Left cardiac atrium (tissue), 4 donors: ENCODE data around the gene URAD. TPM values are rescaled to one million over a fixed set of nuclear protein-coding genes. Genes with fewer than 3 reads are reported as not detected.
"Not testable (repeated sequence)": the region's sequence is repeated elsewhere in the genome, so short reads cannot be mapped to it uniquely, and the experiment has no call there.

ENCODE experiments used
- ATAC-seq, 2 donors: fragments of 200-7000 bp; cut with Tn5 transposase; one replicate each; pipeline ENCODE4 v1.9.1; 2020; ENCODE audit warnings: mild to moderate bottlenecking in 2 of 2, moderate library complexity in 2 of 2
- DNase-seq: peaks from one replicate; pipeline ENCODE4 v3.0.0-alpha.2; 2020
- intact Hi-C, 2 donors: fragments of 100-400 bp; cut with DNase I; formaldehyde crosslinking; loops; one replicate each; pipeline versions ENCODE4 v1.14.1 to v1.15.1; 2022 to 2023
- total RNA-seq, 2 donors: library from RNA; stranded (reverse); fragmentation: NEBNext Ultra II Directional; extraction: Animal tissue kit (Norgen Biotek cat#: 25700); gene quantifications; one replicate each; pipeline ENCODE4 v1.2.1, GENCODE V29; 2021
- donor health status: DM: no; HTN: yes; CAD: no.
- donor health status: DM: no; HTN: yes; CAD: no; lungs with severe emphysema.
- donor health status: DM: yes; HTN: yes; CAD: no.
- donor health status: Dilated cardiomyopathy.

Gene URAD
- total RNA-seq, 2 donors from 2014 or later: not detected

DNA sequence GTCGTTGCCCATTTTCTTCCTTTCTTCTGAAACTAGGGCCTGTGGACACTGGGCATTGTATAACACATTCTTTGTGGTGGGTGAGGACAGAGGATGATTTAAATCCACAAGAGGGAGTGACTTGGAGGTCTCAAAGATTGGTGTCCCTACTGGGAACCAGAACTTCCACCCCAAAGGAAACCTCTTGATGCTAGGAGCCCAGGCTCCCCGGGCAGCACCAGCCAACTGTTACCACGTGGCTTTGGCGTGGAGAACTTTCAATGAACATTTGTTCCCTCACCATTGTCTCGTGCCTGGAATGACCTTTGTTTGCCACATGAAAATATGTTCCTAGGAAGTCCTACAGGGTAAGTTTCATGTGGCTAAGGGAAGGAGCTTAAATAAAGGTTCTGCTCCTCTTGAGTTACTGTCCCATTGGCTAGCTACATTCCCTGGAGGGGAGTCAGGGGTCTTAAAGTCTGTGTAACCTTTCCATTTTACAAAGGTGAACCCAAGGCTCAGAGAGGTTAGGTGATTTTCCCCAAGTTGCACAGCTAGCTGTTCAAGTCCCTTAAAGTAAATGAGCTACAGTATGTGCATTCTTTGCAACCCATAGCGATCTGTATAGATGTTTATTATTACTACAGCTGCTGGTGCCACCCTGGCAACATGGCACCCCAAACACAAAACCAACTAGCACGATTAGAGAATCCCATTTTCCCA lies 14.4 kb downstream of the URAD start:
- intact Hi-C loops: no loop called here
- no peak for ATAC-seq
- no peak for DNase-seq

DNA sequence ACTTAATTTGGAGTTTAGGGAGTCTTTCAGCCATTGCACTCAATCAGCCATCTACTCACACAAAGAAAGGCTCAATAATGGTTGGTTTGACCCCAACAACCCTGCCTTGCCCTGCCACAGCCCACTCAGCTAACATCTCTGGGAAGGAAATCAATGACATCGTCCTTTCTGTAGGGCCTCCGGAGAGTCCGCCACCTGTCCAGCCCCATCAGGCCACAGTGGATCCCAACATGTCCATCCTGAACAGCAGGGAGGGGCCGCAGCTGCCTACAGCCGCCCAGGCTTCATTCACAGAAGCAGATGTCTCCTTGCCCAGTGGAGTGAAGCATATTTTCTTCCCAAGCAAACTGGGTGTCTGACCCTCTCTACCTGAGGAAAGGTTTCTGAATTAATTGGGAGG lies 15.2 kb downstream of the URAD start:
- DNase-seq (no peak), ATAC-seq (no peak)
- intact Hi-C loops: no loop called here

DNA sequence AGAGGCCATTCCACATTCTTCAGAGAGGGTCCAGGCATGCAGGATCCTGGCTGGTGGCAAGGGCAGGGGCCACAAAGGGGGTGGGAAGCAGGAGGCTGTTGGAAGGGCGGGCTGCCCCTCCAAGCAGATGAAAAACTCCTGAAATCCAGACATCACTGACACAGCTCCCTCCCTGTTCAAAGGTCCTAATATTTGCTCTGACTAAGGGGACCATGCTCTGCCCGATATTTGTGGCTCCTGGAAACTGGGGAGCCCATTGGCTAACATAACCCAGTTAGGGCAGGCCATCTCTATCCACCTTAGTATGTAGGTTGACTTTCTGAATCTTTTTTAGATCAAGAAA lies 16.0 kb downstream of the URAD start:
- no peak for ATAC-seq
- intact Hi-C loops: no loop called here
- DNase-seq: no peak

DNA sequence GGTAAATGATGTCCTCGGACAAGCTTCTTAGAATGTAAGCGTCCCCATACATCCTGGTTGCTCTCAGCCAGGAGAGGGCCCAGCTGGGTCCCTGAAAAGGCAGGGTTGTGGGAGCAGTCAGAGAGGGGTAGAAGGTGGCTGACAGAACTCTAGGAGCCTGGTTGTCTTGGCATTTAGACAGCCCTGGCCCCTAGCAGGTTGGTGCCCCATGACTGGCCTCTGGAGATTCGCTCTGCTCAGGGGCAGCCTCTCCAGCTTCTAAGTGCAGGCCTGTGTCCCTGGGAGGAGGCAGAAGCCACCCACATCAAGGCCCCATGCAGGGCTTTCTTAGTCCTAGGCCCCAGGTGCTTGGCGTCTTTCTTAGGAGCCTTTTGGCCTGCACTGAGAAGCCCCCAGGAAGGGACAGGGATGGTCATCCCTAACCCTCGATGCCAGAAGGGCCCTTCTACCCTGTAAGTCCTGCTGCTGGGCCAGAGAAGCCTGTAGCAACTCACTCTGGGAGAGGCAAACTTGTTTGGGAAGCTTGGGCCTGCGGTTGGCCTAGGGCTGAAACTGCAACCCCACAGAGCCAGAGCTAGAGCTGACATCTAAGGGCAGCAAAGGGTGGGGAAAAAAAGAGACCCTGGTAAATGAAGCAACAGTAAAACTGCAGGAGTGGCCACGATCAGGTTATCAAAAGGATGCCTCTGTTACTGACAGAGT lies 16.6 kb downstream of the URAD start:
- DNase-seq (no peak), ATAC-seq (no peak)
- intact Hi-C loops: no loop called here

DNA sequence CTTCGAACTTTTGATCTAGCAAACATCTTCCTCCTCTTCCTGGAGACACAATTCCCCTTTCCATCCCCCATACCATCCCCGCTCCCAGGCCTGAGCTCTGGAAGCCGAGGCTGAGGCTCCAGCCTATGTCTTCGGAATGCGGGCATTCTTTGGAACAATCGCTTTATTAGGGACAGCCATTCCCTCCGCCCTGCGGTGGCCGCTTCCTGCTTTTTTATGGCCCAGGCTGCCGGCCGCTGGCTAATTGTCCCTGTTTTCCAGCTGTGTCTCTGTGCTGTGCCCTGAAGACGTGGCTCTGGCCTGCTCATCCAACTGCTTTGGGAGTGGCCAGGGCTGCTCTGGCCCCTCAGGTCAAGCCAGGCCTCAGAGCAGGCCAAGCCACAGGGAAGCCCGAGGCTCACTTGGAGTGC lies 17.3 kb downstream of the URAD start:
- intact Hi-C loops: no loop called here
- ATAC-seq: no peak
- DNase-seq: no peak

DNA sequence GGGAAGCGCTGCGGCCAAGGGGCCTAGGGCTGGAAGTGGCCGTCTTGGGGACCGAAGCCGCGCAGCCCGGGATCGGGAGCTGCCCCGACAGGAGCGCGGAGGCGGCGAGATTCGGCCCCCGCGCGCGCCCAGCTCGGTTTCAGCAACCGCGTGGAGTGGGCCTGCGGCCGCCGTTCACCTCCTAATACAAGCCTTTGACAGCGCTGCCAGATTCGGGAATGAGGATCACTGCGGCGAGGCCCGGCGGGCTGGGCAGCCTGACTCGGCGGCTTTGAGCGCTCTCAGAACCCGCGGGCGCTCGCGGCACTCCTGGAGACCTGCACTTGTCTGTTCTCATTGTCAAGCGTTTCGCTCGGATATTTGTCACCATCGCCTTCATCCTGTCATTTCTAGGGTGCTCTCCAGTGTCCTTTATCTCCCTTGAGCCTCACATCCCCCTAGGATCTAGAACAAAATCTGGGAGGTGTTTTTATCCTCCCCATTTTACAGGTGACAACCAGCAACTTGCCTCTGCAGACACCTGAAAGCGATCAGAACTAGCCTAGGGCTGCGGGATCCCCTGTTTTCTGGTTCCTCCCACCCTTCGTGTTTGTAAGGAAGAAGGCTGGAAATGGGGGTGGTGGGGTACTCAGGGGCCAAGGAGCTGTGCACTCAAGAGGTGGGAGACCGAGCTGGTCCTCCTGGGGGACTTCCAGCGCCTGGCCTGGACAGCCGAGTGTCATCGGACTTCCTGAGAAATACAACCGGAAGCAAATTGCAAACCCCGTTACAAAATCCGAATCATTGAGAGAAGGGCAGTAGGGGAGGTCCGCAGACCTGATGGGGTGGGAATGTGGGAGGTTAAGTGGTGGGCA lies 17.9 kb downstream of the URAD start:
- DNase-seq: no peak
- intact Hi-C loops: no loop called here
- no peak for ATAC-seq

DNA sequence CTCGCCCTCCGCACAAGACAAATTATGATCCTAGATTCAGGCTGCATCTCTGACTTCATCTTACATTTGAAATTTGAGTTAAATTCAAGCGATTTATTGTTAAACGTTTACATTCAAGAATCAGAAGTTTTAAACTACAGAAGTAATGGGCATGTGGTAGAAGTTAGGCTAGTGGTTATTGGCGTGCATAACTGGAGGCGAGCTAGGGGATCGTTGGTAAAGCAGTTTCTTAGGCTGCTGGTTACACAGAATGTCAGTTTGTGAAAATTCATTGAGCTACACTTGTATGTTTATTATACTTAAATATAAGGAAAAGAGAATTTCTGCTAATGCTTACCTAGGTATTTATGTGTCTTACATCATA lies 18.6 kb downstream of the URAD start:
- ATAC-seq (no peak), DNase-seq (no peak)
- intact Hi-C loops: no loop called here

DNA sequence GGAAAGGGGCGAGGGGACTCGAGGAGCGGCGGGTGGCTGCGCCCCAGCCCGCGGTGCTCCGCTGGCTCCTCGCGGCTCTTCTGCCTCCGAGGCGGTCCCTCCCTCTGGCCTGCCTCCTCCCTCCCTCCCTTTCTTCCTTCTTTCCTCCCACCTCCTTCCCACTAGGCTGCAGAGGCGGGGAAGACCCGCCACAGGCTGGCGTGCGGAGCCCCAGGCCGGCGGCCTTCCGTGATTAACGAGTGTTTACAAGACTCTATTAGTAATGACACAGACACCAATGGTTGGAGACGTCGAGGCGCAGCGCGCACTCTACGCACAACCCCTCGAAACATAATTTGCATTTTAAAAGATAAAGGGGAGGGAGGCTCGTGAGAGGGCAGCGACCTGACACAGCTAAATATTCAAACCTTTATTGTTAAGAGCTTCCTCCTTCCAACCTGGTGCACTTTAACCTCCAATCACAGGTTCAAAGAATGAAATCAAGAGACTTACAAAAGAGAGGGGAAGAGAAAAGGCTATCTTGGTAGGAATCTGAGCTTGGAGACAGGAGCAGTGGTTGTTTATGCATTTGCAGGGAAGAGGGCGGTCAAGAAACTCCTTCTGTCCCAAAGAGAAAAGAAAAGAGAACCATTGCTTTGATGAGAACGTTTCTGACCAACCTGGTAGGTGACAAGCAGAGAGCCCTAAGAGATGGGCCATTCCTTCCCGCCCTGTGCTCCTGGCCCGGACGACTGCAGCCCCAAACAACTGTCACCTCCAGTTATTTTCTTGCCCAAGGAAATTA lies 19.2 kb downstream of the URAD start, which contains the start of gene CDX2:
CDX2 (minus strand) TSS at position 234 of the 784 bp plus-strand sequence. CDS start 309 bp downstream, outside the sequence.
- intact Hi-C loops: no loop called here
- ATAC-seq: no peak
- DNase-seq: no peak

DNA sequence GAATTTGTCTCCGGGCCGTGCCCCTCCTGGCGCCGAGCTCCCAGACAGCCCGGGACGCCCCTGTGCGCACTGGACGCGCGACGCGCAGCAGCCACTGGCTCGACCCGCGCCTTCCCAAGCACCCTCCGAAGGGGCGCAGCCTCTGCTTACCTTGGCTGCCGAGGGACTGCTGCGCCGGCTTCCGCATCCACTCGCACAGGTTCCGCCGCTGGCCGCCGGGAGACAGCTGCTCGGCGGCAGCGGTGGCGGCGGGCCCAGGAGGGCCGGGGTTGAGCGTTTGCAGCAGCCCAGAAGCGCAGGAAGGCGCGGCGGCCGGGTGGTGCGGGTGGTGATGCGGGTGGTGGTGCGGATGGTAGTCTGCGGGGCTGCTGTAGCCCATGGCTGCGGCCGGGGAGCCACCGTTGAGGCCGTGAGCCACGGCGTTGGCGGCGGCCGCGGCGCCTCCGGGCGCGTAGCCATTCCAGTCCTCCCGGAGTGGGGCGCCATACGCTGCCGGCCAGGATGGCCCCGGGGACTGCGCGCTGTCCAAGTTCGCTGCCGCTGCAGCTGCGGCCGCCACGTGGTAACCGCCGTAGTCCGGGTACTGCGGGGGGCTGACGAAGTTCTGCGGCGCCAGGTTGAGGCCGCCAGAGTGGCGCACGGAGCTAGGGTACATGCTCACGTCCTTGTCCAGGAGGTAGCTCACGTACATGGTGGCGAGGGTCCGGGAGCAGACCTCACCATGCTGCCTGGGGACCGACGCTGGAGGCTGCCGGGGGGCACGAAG lies 20.0 kb downstream of the URAD start:
- no peak for ATAC-seq
- no peak for DNase-seq
- intact Hi-C loops: no loop called here

DNA sequence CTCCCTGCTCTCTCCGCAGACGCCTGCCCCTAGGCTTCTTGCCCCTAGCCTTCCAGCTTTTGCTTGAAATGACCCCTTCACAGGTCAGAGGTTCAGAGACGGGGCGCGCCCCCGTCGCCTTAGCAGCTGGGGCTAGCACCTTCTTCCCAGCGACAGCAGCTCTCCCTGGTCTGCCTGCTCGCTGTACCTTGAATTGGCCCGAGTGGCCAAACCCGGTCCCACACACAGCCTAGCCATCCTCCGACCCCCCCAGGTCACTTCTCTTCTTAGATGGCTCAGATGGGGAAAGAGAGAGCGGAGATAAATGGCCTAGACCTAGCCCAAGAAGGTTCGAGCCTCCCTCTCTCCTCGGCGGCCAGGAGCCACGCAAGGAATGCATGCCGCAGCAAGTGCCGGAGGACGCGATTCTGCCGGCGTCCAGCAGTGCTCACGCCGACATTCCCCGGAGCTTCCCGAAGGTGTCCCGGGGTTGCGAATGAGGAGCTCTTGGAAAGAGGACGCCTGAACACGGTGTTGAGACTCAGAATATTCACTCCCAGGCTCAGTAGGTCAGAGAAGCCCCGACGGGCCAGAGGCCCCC lies 20.7 kb downstream of the URAD start:
- intact Hi-C loops: no loop called here
- ATAC-seq: no peak
- DNase-seq: no peak

DNA sequence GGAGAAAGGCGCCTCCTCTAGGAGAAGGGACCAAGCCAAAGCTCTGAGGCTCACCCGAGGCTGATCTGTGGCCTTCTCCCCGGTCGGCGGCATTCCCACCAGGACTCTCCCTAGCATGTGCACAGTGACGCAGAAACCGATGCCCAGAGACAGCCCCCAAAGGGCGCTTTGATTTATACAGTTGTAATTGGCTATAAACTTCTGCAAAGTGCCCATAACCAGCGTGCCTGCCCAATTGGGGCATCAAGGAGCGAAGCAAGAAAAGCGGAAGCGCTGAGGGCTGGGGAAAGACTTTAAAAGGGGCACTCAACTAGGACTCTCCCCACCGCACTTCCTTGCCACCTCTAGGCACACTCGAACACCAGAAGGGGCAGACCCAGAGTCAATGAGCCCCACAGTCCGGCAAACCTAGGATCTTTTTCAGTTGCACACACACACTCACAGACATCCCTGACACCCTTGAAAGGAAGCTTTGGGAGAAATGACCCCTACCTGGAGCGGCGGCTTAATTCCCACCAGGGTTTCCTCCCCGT lies 21.2 kb downstream of the URAD start:
- intact Hi-C loops: no loop called here
- DNase-seq: no peak
- ATAC-seq: no peak

DNA sequence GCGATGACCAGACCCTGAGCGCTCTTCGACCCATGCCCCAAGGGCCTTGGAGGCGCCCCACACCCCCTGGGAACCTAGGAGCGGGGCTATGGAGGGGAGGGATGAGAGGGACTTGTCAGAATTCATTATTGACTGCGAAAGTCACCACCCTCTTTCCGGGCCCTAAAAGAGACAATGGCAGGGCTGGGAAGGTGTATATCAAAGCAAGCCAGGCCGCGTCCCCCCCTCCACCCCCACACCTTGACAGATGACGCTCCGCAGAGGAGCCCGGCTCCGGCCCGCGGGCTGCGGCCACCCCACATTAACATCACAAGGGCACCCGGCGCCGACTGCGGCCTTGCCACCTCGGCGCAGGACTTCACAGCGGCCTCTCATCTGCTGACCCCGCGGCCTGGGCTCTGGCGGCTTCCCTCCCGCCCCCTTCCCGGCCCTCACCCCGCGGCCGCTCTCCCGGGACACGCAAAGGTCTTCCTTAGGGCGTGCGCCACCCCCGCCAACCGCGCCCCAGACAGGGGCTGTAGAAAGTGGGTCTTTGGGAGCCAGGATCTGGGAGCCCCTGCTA lies 21.8 kb downstream of the URAD start:
- ATAC-seq (no peak), DNase-seq (no peak)
- intact Hi-C loops: no loop called here

DNA sequence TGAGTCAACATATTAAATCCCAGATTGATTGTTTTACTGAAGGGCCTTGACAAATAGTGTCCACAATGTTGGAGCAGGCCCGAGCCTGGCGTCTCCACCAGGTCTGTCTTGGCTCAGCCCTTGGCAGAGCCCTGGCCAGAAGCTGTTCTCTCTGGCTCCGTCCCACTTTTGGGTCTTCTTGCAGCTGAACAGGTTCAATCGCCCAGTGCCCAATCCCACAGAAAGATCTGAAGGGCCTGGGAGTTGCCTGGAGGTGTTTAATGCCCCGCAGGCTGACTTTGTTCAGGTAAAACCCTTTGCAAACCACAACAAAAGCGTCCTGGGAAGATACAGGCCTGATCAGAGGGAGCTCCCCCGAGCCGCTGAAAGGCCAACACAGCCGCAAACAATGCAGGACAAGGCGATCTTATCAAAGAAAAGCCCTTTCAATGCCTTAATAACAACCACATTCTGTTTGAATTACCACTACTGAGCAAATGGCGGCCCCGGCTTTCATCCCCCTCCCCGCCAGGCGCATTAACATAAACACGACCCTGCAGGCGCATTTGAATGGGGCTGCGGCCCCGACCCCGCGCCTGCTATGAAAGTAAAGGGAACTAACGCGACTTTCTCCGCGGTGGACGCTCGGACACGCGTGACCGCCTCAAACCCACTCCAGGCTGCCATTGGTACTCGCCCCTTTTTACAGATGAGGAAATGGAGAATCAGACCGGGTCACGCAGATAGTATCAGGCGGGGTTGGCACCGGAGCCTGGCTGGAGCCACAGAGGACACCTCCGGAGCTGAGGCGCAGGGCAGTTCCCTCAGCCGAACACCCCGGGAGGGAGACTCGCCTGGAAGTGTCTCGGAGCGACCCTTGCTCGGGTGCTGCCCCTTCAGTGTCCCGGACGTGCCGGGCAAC lies 22.5 kb downstream of the URAD start:
- intact Hi-C loops: no loop called here
- no peak for DNase-seq
- ATAC-seq: no peak

DNA sequence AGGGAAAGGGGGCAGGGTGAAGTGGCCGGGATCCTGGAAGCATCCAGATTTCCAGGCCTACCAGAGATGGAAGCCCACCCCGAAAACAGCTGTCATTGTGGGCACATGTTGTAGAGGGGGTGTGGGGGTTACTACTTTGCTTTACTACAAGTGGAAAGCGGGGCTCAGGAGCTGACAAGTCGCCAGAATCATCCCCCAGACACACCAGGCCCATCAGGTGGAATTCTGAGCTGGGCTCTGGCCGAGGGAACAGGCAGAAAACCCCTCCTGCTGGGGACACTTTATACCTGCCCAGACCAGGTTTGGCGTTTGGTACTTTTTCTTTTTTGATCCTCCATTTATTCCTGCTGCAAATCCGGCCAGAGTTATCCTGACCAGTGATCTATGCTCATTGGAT lies 23.2 kb downstream of the URAD start:
- ATAC-seq: no peak
- intact Hi-C loops: no loop called here
- DNase-seq: no peak

DNA sequence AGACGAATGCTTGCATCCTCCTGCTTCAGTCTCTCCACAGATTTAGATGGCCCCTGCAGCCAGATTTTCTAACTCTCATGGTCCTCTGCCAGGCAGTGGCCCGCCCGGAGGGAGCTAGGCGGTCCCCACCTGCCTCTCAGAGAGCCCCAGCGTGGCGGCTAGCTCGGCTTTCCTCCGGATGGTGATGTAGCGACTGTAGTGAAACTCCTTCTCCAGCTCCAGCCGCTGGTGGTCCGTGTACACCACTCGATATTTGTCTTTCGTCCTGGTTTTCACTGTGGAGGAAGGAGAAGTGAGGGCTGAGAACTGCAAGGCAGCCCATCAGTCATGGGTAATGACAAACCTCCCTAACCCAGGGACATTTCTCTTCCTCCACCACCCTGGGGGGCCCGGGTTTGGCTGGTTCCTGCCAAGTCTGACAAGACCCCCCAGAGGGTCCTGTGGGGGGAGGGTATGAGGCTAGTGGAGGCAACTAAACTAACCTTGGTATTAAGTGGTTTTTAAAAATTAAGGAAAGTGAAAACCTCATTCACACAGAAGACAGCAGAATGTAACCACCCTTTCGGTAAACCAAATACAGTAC lies 23.7 kb downstream of the URAD start:
- DNase-seq: no peak
- no peak for ATAC-seq
- intact Hi-C loops: no loop called here

DNA sequence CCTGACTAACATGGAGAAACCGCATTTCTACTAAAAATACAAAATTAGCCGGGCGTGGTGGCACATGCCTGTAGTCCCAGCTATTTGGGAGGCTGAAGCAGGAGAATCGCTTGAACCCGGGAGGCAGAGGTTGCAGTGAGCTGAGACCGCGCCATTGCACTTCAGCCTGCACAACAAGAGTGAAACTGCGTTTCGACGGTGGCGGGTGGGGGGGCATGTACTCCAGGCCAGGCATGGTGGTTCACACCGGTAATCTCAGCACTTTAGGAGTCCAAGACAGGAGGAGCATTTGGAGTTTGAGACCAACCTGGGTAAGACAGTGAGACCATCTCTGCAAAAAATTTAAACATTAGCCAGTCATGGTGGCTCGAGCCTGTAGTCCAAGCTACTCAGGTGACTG lies 24.3 kb downstream of the URAD start:
- ATAC-seq, DNase-seq, intact Hi-C loops: not testable (repeated sequence)

DNA sequence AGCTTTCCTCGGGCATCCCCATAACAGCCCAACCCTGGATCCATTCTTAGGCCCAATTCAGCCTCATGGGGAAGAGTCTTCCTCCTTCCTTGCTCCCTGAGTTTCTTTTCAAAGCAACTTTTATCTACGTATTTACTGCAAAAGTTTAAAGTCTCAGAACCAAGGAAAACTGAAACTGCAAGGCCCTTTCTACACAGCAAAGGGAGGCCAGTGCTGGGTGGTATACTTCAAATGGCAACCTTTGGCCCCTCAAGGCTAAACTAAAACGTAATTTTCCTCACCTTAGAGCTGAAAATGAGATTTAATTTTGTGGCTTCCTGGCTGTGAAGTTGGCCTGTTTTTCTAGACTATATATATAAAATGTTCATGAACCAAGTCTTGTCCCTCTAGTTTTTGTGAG lies 25.0 kb downstream of the URAD start:
- intact Hi-C loops: no loop called here
- ATAC-seq (no peak), DNase-seq (no peak)
